NCI-H774 (cell line): ENCODE measurements around the gene PLSCR3.

ENCODE experiments used
- DNase-seq: peaks from one replicate; lab custom pipeline; 2025; lab: John Stamatoyannopoulos, UW

Gene PLSCR3

GRCh38 chr17:7394452-7395191 lies at the start of gene PLSCR3:
PLSCR3 (minus strand) TSS chr17:7394525; CDS start chr17:7394110, 415 bp downstream.
- peak; percentile 65 for DNase-seq

- no peak for DNase-seq
These were observed 49.5 kb upstream of the PLSCR3 start for GRCh38 chr17:7443499-7444485.

GRCh38 chr17:7442142-7442541 lies 47.8 kb upstream of the PLSCR3 start:
- no peak for DNase-seq

GRCh38 chr17:7441266-7441665 lies 46.9 kb upstream of the PLSCR3 start:
- DNase-seq = no peak

GRCh38 chr17:7440834-7441195 lies 46.5 kb upstream of the PLSCR3 start:
- no peak for DNase-seq

- no peak for DNase-seq
These were observed 45.9 kb upstream of the PLSCR3 start for GRCh38 chr17:7440113-7440833.

- DNase-seq = no peak
These were observed 45.3 kb upstream of the PLSCR3 start, which contains the start of gene FGF11 for GRCh38 chr17:7439462-7440112. FGF11 (plus strand) TSS chr17:7439512; CDS start chr17:7439621, 109 bp downstream.

GRCh38 chr17:7438656-7439460 lies 44.5 kb upstream of the PLSCR3 start:
- no peak for DNase-seq

- no peak for DNase-seq
These were observed 43.8 kb upstream of the PLSCR3 start for GRCh38 chr17:7437950-7438614.

- no peak for DNase-seq
These were observed 43.1 kb upstream of the PLSCR3 start for GRCh38 chr17:7437369-7437863.

- peak; percentile 48 for DNase-seq
These were observed 42.4 kb upstream of the PLSCR3 start for GRCh38 chr17:7436556-7437368.

- DNase-seq = no peak
These were observed 41.6 kb upstream of the PLSCR3 start for GRCh38 chr17:7435676-7436555.

- no peak for DNase-seq
These were observed 38.0 kb upstream of the PLSCR3 start for GRCh38 chr17:7432296-7432695.

- DNase-seq = no peak
These were observed 36.9 kb upstream of the PLSCR3 start for GRCh38 chr17:7431231-7431630.

GRCh38 chr17:7429722-7430121 lies 35.4 kb upstream of the PLSCR3 start:
- DNase-seq = no peak

- DNase-seq = no peak
These were observed 34.2 kb upstream of the PLSCR3 start, which contains the start of gene SPEM3 for GRCh38 chr17:7428557-7428956. SPEM3 (plus strand) TSS chr17:7428857; CDS start chr17:7428903, 46 bp downstream.

GRCh38 chr17:7427549-7427948 lies 33.2 kb upstream of the PLSCR3 start:
- DNase-seq = no peak

GRCh38 chr17:7426896-7427489 lies 32.7 kb upstream of the PLSCR3 start:
- no peak for DNase-seq
